ENCODE measurements around the gene KCTD11.

KCTD11 gene

DNA sequence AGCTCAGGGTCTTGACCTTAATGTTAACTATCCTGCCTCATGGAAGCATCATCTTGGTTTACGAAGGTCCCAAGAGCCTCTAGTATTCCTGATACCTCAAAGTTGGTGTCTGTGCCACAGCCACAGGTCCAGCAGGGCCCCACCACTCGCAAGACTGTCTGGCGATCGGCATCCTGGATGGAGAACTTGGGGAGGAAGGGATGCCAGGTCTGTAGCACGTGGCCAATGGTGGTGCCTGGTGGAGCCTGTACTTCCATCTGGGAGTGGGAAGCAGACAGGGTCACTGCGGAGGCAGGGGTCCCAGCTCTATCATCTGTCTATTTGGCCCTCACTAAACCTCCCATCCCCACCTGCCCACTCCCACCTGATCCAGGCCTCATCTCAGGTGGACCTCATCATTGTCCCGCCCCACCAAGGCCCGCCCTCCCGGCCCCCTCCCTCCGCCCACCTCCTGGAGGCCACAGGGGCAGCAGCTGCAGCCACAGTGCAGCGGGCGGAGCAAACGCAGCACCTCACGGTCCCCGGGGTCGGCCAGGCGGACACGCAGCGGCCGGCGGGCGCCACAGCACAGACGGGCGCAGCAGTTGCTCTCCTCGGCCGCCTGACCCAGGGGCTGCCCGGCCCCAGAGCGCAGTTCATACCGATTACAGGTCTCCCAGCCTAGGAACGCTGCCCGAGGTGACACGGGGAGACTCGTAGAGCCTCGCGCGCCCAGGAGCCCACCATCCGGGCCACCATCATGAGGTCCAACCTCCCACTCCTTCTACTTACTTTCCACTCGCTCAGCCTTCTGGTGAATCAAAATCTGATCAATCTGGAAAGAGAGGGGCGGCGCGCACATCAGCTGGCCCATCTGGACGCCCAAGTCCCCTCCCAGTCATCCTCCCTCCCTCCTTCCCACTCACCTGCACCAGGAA is 41.0 kb downstream of the KCTD11 start:
- no peak for DNase-seq
- in situ Hi-C loops (cut with HindIII; ENCODE audit: low pct_ligation_motif_present, low pct_unique_long_range_greater_than_20kb, low sequenced_read_pairs), result no loop called here

DNA sequence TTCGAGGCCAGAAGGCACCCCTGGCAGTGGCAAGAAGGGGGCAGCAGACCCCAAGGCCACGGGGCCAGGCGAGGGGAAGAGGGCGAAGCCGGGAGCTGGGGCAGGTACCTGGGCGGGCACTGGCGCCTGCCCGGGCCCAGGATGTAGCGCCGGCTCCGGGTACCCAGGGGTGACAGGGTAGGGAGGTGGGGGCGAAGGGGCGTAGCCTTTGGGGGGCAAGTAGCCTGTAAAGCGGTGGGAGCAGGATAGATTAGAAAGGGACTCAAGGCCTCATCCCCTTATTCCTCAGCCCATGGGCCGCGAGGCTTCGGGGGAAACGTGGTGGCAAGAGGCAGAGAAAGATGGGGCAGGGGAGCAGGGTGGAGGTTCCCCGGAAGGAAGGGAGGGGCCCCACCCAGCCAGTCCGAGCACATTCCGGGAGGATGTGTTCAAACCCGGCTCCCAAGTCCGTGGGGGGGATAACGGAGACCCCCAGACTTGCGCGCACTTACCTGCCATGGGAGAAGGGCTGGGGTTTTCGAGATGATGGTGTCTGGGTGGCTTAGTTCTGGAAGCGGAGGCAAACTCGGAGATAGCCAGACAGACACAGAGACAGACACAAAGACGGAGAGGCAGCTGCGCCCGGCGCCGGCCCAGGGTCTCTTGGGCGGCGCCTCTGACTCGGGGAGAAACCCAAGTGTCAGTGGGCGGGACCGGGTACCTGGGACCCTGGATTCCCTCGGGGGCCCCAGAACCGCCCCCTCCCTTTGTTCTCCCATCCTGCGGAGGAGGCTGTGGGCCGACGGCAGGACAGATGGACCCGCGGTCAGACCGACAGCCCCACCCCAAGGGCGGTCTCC is 41.9 kb downstream of the KCTD11 start:
- in situ Hi-C loops (cut with HindIII; ENCODE audit: low pct_ligation_motif_present, low pct_unique_long_range_greater_than_20kb, low sequenced_read_pairs), result no loop called here
- peak; percentile 26 for DNase-seq

DNA sequence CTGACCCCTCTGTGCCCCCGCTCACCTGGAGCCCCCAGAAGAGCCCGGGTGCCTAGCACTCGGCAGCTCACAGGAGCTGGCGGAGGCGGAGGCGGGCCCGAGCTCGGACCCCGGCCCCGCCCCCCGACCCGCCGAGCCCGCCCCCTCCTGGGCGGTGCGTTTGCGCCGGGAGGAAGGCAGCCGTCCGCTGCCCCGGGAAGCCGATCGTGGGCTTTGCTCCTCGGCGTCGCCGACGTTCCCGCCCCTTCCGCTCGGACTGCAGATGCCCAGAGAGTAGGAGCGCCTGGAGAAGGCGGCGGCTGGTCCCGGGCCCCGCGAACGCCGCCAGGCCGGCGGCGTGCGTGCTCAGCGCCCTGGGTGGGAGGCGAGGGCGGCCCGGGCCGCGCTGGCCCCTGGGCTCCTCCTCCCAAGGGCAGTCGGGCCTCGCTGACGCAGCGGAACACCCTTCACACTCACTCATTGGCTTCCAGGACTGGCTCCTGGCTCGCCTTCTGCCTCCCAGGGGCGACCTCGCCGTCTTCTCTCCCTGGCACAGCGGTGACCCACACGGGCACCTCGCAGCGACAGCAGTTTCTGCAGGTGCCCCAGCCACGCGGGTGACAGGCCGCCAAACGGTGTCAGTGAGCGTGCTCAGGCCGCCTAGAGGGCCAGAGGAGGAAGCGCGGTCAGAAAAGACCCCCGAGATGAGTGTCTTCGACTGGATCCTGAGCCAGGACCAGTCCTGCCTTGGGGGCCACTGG is 42.7 kb downstream of the KCTD11 start, which contains the start of gene PLSCR3:
Gene PLSCR3, minus strand, starts transcription at position 74 of the 740 bp plus-strand sequence. CDS start 415 bp downstream, outside the sequence.
- peak; percentile 81 for DNase-seq
- in situ Hi-C loops (cut with HindIII; ENCODE audit: low pct_ligation_motif_present, low pct_unique_long_range_greater_than_20kb, low sequenced_read_pairs), result no loop called here

DNA sequence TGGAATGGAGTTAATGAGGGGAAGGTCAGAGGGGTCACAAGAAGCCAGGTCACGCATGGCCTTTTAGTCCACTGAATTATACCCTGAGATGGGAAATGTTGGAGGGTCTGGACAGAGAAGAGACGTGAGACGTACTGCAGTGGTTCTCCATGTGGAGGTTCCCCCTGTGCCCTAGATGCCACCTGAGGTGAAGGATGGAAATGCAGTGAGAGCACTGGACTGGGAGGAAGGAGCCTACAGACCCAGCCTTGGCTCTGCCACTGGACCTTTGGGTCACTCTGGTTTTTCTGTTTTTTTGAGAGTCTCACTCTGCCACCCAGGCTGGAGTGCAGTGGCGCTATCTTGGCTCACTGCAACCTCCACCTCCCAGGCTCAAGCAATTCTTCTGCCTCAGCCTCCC is 44.2 kb downstream of the KCTD11 start:
- in situ Hi-C loops (cut with HindIII; ENCODE audit: low pct_ligation_motif_present, low pct_unique_long_range_greater_than_20kb, low sequenced_read_pairs), result no loop called here
- no peak for DNase-seq

DNA sequence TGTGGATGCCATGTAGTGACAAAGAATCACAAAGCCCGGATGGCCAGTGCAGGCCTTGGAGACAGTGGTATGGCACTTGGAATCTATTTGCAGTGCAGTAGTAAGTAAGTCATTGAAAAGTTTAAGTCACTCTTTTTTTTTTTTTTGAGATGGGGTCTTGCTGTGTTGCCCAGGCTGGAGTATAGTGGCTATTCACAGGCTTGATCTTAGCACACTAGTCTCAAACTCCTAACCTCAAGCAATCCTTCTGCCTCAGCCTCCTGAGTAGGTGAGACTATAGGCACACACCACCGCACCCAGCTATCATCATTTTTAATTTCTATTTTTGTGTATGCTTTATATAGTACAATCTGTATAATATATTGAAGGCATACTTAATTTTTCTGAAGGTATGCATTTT is 46.6 kb downstream of the KCTD11 start:
- in situ Hi-C loops (cut with HindIII; ENCODE audit: low pct_ligation_motif_present, low pct_unique_long_range_greater_than_20kb, low sequenced_read_pairs), result no loop called here

DNA sequence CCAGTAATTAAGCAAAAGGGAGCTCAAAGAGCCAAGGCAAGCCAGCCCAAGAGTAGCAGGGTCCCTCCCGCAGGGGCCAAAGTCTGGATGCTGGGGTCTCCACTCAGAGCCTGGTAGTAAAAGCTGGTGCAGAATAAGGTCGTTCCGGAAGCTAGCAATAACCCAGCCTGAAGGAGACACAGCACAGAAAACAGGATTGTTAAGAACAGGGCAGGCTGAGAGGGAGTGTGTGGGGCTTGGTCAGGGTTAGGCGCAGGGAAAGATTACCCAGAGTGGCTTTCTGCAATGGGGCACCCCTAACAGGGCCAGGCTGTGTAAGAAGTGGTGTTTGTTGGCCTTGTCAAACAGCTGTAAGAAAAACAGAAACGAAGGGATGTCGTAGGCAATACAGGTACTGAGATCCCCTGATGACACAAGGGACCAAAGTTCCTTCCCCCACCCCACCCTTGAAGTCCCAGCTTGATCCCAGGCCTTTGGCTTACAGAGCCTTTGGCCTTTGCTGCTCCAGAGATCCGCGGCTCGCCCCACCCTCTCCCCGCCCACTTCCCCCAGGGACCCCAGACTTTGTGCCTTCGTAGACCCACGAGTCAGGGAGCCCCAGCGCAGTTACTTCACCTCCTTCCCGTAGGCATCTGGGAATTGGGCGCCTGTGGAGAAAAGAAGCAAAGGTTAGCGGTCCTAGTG is 51.2 kb downstream of the KCTD11 start:
- in situ Hi-C loops (cut with HindIII; ENCODE audit: low pct_ligation_motif_present, low pct_unique_long_range_greater_than_20kb, low sequenced_read_pairs), result no loop called here
- no peak for DNase-seq

More for the DNA sequence above, 46.6 kb downstream of the KCTD11 start:
- DNase-seq, result no peak

DNA sequence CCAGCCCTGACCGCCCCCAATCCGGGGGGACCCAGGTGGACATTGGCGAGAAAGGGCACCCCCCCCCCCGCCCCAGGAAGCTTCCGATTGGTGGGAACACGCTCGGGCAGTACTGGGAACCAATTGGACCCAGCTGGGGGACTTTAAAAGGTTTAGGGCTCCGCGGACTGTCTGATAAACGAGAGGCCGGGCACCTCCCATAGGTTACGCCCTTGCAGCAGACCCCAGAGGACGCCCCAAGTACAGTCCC is 51.7 kb downstream of the KCTD11 start:
- in situ Hi-C loops (cut with HindIII; ENCODE audit: low pct_ligation_motif_present, low pct_unique_long_range_greater_than_20kb, low sequenced_read_pairs), result no loop called here
- DNase-seq, result no peak

DNA sequence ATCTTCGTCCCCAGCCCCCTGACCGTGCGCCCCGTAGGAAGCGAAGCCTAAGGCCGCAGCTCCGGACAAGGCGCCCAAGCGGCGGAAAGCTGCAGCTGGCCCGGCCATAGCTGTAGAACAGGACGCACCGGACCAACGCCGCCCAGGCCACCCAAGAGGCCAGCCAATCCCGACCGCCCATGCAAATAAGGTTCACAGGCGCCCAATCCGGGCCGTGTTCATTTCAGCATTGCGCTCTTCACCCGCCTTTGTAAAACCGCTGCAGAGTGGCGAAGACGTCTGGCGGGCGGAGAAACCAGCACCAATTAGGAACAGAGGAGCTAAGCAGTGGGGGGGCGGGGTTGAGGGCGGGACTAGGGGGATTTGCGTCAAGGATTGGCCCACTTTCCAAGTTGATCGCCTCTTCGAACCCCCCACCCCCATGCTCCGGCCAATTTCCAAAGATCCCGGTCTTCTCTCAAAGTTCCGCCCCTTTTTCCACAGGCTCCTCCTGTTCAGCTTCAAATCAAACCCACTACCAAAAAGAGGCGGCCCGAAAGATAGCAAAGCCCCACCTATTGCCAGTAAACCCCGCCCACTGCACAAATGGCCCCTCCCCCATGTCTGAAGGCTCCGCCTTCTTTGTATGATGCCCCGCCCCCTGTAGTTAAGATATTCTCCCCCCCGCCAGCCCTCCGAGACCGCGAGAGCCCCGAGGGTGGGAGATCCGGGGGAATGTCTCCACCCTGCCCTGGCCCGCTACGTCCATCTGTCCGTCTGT is 52.2 kb downstream of the KCTD11 start, which contains the start of gene TMEM256:
Gene TMEM256, minus strand, starts transcription at position 121 of the 760 bp plus-strand sequence. Its CDS starts 13 bp downstream, at position 108.
- peak; percentile 100 for DNase-seq
- in situ Hi-C loops (cut with HindIII; ENCODE audit: low pct_ligation_motif_present, low pct_unique_long_range_greater_than_20kb, low sequenced_read_pairs), result no loop called here

Measured in ACHN (cell line).